Testis (tissue), 3 donors: ENCODE results near the gene MYF5. TPM values are rescaled to one million over a fixed set of nuclear protein-coding genes. Genes with fewer than 3 reads are reported as not detected.

Experiments
- DNase-seq: peaks from one replicate; pipeline ENCODE4 v3.0.0-alpha.2; 2019
- H3K27ac ChIP-seq, 2 donors: fragments of 200-600 bp; sonication (generic); one replicate each; pipeline ENCODE4 v1.5.1; 2019
- H3K27me3 ChIP-seq: fragments of 200-600 bp; sonication (generic); one replicate; pipeline ENCODE4 v1.5.1; 2019
- H3K36me3 ChIP-seq: fragments of 200-600 bp; sonication (generic); one replicate; pipeline ENCODE4 v1.5.1; 2017; ENCODE audit warnings: low read depth; ENCODE audit errors: missing control alignments
- H3K4me1 ChIP-seq: fragments of 200-600 bp; sonication (generic); one replicate; pipeline ENCODE4 v1.5.1; 2019
- H3K4me3 ChIP-seq, 2 donors: fragments of 200-600 bp; sonication (generic); one replicate each; pipeline ENCODE4 v1.5.1; 2017 to 2019
- H3K9me3 ChIP-seq: fragments of 200-600 bp; sonication (generic); one replicate; pipeline ENCODE4 v1.5.1; 2017
- POLR2A ChIP-seq: fragments of 450-650 bp; IDR thresholded peaks from one replicate; pipeline ENCODE4 v1.6.1; 2017; ENCODE audit warnings: antibody characterized with exemption, mild to moderate bottlenecking, moderate library complexity
- WGBS, 2 donors: methylation state at CpG; one replicate each; pipeline ENCODE4 v1.1.5; 2018; 5-methylcytosine and 5-hydroxymethylcytosine counted together
- intact Hi-C: fragments of 100-400 bp; cut with DNase I; formaldehyde crosslinking; loops from one replicate; pipeline ENCODE4 v1.15.1; 2023; ENCODE audit warnings: low total_unique reads
- polyA plus RNA-seq: library from polyadenylated mRNA; stranded (reverse); fragments of 350-450 nt; fragmentation: Illumina TruSeq; extraction: RNeasy Lipid Tissue Mini Kit (QIAGEN cat#74804); gene quantifications from one replicate; pipeline ENCODE4 v1.2.3, GENCODE V29; 2014; ENCODE audit warnings: low read depth, low replicate concordance; ENCODE audit not compliant: insufficient read depth
- total RNA-seq, 2 donors: library from RNA; depleted of rRNA; stranded (reverse); fragments of >200 nt; gene quantifications; one replicate each; pipeline ENCODE4 v1.2.3, GENCODE V29; 2016
- TF ChIP-seq, protein P1 (sequence below), 3 experiments: fragments of 450-650 bp in 2 of 3; fragments of 200-600 bp in 1 of 3; sonication (generic) in 1 of 3; IDR thresholded peaks; one replicate each; pipeline ENCODE4 v1.5.1; 2016 to 2019; ENCODE audit warnings: antibody characterized with exemption in 3 of 3, mild to moderate bottlenecking in 2 of 3, moderate library complexity in 1 of 3

MYF5 gene
- total and polyA plus RNA-seq, 3 donors from 2014 or later, result not detected

DNA sequence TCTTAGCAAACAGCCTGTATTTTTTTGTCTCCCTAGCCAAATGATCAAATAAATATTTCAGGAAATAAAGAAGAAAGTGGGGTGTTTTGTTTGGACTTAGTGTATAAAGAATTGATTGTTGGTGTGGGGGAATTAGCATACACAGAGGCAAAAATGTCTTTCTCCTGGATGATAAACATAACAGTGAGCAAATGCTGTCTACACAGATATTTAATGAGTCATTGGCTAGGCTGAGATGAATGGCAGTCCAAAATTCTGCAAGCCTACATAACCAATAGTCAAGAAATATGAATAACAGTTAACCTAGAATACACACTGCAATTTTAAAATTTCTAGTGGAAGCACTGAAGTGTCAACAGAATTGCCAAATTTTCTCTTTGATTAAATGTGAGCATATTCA lies 35.8 kb downstream of the MYF5 start:
- Histone ChIP-seq H3K27me3 (no peaks in the 10 kb centered on the region), H3K4me1 (no peaks in the 10 kb centered on the region), H3K4me3 (no peak overlapping the region), H3K9me3 (no peaks in the 10 kb centered on the region), H3K36me3 (no peaks in the 10 kb centered on the region), H3K27ac (no peak overlapping the region)
- TF ChIP-seq POLR2A, result no peak
- TF ChIP-seq, protein P1, sequence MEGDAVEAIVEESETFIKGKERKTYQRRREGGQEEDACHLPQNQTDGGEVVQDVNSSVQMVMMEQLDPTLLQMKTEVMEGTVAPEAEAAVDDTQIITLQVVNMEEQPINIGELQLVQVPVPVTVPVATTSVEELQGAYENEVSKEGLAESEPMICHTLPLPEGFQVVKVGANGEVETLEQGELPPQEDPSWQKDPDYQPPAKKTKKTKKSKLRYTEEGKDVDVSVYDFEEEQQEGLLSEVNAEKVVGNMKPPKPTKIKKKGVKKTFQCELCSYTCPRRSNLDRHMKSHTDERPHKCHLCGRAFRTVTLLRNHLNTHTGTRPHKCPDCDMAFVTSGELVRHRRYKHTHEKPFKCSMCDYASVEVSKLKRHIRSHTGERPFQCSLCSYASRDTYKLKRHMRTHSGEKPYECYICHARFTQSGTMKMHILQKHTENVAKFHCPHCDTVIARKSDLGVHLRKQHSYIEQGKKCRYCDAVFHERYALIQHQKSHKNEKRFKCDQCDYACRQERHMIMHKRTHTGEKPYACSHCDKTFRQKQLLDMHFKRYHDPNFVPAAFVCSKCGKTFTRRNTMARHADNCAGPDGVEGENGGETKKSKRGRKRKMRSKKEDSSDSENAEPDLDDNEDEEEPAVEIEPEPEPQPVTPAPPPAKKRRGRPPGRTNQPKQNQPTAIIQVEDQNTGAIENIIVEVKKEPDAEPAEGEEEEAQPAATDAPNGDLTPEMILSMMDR (IDR thresholded peaks at IDR 0.05), result no peak
- intact Hi-C loops, result no loop called here
- DNase-seq, result no peak

DNA sequence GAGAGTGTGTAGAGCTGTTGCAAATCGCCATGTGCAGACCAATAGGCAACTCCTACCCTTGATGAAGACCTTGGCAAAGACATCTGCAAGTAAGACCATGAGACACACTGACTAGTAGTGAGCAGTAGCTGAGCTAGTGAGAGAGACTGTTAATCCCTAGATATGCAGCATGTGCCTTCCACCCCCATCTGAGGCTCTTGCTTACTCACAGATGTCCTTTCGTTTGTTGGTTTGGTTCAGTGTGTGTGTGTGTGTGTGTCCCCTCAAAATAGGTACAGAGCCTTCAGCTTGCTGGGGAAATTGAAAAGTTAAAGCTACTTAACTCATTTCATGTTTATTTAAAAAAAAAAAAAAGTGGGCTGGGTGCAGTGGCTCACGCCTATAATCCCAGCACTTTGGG lies 37.6 kb downstream of the MYF5 start:
- Histone ChIP-seq H3K27me3 (no peaks in the 10 kb centered on the region), H3K9me3 (no peaks in the 10 kb centered on the region), H3K4me1 (no peaks in the 10 kb centered on the region), H3K4me3 (no peak overlapping the region), H3K27ac (no peak overlapping the region), H3K36me3 (no peaks in the 10 kb centered on the region)
- TF ChIP-seq POLR2A, result no peak
- TF ChIP-seq, protein P1 (IDR thresholded peaks at IDR 0.05), result no peak
- DNase-seq, result no peak
- intact Hi-C loops, result no loop called here
- 84 to 89% methylated on average over 3 of the region's 3 CpGs for WGBS, 2 donors

DNA sequence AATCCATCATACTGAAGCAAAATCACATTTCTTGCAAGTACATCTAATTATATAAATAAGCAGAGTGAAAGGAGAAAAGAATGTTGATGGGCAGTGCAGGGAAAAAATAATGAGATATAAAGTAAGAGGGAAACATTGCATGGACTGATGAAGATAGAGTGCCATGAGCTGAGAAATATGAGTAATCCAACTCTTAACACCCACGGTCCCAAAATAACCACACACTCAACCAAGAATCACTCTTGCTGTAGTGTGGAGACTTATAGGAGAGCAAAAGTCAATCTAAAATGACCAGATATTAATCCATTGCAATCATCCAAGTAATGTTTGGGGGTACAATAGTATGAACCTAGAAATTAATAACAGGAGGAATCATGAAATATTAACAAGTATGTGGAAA lies 40.2 kb downstream of the MYF5 start:
- WGBS, 2 donors, result 85 to 89% methylated on average over 1 of the region's 1 CpG
- Histone ChIP-seq H3K36me3 (no peaks in the 10 kb centered on the region), H3K4me1 (no peaks in the 10 kb centered on the region), H3K27ac (no peak overlapping the region), H3K4me3 (no peak overlapping the region), H3K27me3 (no peaks in the 10 kb centered on the region), H3K9me3 (no peaks in the 10 kb centered on the region)
- intact Hi-C loops, result no loop called here
- TF ChIP-seq POLR2A, result no peak
- TF ChIP-seq, protein P1 (IDR thresholded peaks at IDR 0.05), result no peak
- DNase-seq, result no peak

DNA sequence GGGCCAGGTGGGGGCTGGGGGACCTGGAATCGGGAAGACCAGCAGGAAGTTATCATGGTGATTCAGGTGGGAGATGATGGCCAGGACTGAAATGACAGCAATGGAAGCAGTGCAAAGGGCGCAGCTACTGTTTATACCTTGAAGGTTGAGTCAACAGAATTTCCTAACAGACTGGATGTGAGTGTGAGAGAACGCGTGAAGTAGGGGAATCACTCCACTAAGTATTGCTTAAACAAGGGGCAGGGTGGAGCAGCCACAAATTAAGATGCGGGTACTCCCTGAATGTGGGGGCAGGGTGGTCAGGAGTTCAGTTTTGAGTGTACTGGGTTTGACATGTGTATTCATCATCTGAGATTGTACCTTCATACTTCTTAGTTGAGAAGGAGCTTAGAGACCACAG lies 45.1 kb downstream of the MYF5 start:
- H3K4me1 ChIP-seq, result no peaks in the 10 kb centered on the region
- no peaks in the 10 kb centered on the region for H3K9me3 ChIP-seq
- no peak overlapping the region for H3K4me3 ChIP-seq
- H3K27ac ChIP-seq, result no peak overlapping the region
- intact Hi-C loops, result no loop called here
- no peaks in the 10 kb centered on the region for H3K27me3 ChIP-seq
- no peak for DNase-seq
- 67 to 92% methylated on average over 5 of the region's 5 CpGs for WGBS, 2 donors
- TF ChIP-seq, protein P1 (IDR thresholded peaks at IDR 0.05), result no peak
- TF ChIP-seq POLR2A, result no peak
- H3K36me3 ChIP-seq, result no peaks in the 10 kb centered on the region

DNA sequence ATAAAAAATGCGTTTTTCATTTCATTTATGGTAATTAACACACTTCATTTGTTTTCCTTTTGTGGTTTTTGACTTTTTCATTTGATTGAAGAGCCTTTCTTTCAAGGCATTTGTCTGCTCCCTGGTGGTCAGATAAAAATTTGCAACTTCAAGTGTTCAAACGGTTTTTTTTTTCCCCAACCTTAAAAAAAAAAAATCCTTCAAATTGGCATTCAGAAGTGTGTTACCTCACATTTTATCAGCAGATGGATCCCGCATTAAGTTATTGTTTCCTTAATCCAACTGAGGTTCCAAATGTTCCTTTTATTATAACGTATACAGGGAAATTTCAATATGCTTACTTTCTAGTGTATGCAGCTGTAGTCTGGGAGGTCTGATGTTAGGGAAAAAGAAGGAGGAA lies 47.2 kb downstream of the MYF5 start:
- TF ChIP-seq, protein P1 (IDR thresholded peaks at IDR 0.05), result peak; percentile 10 to 71 (median 45)
- no peak for TF ChIP-seq POLR2A
- DNase-seq, result peak; percentile 27
- no peaks in the 10 kb centered on the region for H3K9me3 ChIP-seq
- H3K4me3 ChIP-seq, result no peak overlapping the region
- no peaks in the 10 kb centered on the region for H3K4me1 ChIP-seq
- no peaks in the 10 kb centered on the region for H3K36me3 ChIP-seq
- H3K27me3 ChIP-seq, result no peaks in the 10 kb centered on the region
- 13 to 22% methylated on average over 4 of the region's 4 CpGs for WGBS, 2 donors
- intact Hi-C loops, result no loop called here
- H3K27ac ChIP-seq, result no peak overlapping the region
